SKM-1 (cell line): ENCODE results near the gene CRYBG2.
"Not testable (repeated sequence)": the region's sequence is repeated elsewhere in the genome, so short reads cannot be mapped to it uniquely, and the experiment has no call there.

Experiments
- DNase-seq: peaks from one replicate; lab custom pipeline; 2025; ENCODE audit not compliant: unreplicated experiment; lab: John Stamatoyannopoulos, UW

CRYBG2 gene, protein sequence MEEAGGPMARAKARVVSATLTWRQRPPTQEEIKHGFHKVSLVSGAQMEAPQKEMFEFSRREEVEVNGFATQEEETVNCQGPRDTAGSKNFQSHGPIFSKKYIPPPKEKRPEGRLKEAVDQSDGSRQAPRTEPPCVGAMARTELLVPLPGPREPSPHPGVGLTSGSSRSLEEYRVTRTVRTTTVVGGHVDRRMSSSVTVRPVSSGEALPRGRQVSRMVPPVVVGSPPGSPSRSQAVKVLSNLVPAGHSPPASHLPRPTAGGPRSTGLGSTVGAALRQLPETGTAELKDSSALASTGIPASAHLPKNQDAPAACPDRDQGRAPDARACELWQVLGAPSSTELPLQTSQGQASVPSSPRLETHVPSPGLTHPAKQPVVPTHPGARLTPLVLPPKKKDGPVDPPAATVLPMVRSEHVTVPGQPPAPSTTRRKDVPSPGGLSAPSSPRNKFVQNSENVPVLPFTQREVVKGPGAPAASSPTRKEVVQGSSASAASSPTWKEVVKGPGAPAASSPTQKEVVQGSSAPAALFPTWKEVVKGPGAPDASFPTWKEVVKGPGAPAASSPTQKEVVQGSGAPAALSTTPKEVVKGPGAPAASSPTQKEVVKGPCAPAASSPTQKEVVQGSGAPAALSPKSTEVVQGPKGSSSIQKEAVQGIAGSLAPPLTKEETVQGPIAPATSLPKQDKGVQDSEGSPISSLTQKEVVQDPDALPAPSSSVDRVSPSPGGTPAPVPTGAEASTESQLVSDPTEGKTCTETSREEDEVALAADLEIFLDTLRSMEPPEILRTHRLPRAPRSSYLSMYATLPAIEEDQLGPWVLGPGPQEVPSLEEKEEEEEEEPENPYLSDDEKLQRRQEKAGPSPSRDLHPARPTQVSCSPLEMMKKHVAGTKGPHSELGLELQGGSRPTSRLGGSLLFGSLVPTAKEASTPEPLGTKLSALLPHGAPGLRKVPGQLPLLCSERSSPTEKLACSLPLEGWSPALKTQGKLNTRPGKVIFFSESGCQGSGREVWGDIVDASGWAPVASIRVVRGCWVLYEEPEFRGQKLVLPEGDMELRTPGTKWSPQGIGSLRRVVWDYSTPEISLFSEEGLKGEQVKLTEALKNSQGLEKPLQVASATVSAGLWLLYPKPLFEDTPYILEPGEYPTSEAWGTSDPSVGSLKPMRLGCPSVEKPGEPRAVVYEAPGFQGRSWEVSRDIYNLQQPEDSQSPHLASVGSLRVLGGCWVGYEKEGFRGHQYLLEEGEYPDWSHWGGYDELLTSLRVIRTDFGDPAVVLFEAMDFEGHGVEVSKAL (N-terminal part only)

DNA sequence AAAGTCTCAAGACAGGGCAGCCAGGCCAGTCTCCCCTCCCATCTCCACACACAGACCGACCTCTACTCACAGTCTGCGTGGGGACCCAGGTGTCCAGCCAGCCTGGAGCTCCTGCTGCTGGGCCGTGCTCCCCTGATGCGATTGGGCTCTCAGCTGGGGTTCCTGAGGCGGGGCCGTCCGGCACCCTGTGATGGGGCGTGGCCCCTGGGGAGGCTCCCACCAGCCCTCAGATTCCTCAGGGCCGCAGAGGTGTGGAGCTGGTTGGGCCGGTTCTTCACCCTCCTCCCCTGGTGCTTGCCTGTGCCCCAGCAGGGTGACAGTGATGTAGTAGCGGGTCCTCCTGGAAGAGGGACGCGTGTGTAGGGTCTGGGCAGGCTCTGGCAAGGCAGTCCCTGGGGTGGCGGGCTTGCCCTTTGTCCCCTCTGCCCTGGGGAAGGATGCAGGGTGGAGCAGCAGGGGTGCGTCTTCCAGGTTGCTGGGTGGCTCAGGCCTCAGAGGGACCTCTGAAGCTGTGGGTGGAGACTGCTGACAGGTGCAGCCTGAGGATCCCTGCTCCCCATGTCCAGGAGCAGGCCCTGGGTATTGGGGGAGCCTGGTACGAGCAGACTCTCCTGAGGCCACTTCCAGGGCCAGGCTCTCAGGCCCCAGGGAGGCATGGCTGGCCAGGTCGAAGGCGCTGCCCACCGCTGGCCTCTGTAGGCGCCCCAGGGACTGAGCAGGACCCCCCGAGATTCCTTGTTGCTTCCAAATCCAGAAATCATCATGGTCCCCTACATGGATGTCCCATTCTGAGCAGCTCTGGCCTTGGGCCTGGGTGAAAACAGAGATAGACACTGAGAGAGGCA is at the start of gene CRYBG2:
Gene CRYBG2, minus strand, starts transcription at position 155 of the 845 bp plus-strand sequence. CDS start 7,473 bp downstream, outside the sequence.
- no peak for DNase-seq

DNA sequence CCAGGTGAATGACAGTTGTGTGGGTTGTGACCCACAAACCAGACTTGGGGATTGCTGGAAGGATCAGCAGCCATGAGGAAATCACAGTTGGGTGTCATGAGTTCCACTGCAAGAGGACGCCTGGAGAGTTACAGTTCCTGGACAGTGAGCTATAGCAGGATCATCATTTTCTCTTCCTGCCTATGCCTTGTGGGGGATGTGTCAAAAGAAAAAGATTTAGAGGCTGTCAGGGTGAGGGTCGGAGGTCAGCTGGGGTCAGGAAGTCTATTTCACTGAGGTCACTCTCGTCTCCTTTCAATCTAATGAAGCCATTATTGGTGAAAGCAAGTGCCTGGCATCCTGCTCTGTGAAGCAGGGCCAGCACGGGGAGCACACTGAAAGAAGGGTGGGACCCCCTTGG is 49.7 kb upstream of the CRYBG2 start:
- no peak for DNase-seq

DNA sequence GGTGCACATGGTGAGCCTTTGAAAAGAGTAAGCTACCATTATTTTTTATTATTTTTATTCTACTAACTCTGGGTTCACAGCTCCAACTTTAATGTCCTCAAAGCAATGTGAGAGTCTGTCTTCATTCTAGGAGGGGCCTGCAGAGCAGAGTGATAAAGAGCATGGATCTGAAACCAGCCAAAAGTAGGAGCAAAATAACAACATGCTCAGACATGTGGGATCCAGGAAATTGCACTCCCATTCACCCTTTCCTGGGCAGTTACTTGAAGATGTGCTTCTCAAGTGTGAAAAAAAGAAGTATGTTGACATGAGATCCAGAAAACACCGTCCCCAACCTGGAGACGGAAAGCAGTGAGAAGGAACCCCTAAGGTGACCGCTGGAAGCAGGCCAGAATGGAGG is 48.0 kb upstream of the CRYBG2 start:
- DNase-seq: no peak

DNA sequence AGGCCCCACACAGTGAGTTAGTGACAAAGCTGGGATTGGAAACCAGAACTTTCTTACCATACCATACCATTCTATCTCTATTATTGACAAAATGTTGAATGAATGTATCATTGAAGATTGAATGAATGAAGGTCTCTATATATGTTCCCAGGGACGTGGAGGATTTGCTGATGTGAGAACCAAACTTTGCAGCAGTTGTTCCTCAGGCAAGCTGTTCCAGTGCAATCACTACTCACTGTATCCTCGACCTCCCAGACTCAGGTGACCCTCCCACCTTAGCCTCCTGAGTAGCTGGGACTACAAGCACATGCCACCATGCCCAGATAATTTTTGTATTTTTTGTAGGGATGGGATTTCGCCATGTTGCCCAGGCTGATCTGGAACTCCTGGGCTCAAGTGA is 45.1 kb upstream of the CRYBG2 start:
- no peak for DNase-seq

DNA sequence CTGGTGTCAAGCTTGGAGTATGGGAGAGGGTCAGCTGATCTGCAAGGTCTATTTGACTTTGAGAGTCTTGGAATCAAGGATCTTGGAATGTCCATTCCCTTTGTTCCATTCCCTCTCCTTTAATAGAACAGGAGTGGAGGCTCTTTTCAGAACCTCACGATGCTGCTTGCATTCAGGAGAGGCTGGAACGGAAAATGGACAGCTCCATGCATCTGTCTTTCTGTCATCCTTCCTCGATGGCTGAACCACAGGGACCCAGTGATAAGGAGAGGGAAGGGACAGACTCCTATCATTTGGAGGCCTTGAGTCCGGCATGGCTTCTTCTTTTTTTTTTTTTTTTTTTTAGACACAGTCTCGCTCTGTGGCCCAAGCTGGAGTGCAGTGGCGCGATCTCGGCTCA is 41.8 kb upstream of the CRYBG2 start:
- no peak for DNase-seq

DNA sequence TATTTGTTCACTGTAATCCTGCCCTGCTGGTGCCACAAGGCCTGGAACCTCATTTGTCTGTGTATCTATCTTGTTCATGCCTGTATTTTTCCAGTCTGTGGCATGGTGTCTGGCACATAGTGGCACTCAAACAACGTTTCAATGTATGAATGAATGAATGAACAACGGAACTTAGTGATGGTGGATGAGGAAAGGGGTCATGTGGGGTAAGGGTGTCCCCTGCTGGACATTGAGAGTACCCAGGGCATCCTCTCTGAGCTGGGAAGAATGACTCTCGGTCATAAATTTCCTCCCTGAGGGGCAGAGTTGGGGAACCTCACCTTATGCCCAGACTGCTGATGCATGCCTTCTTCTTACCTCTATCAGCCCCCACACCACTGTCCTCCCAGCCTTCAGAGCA is 37.5 kb upstream of the CRYBG2 start:
- DNase-seq: peak; percentile 32

DNA sequence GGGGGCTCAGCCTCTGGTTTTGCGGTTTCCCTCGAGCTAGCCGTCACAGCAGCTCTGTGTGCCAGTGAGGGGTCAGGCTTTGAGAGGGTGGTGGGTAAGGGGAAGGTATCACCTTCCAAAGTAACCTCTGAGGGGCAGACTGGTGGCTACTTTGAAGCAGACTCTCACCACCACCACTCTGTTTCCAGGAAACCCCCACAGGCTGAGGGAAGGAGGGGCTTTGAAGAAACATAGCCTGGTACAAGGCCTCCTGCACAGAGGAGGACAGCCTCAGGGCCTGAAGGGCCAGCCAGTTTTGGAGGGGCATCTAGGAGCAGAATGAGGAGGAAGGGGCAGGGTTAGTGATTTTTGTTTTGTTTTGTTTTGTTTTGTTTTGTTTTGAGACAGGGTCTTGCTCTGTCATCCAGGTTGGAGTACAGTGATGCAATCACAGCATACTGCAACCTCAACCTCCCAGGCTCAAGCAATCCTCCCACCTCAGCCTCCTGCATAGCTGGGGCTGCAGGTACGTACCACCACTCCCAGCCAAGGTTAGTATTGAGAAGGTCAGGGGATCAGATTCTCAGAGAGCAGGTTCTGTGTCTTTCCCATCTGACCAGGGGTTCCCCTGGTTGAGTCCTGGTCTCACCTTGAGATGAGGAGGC is 35.8 kb upstream of the CRYBG2 start:
- DNase-seq: no peak

DNA sequence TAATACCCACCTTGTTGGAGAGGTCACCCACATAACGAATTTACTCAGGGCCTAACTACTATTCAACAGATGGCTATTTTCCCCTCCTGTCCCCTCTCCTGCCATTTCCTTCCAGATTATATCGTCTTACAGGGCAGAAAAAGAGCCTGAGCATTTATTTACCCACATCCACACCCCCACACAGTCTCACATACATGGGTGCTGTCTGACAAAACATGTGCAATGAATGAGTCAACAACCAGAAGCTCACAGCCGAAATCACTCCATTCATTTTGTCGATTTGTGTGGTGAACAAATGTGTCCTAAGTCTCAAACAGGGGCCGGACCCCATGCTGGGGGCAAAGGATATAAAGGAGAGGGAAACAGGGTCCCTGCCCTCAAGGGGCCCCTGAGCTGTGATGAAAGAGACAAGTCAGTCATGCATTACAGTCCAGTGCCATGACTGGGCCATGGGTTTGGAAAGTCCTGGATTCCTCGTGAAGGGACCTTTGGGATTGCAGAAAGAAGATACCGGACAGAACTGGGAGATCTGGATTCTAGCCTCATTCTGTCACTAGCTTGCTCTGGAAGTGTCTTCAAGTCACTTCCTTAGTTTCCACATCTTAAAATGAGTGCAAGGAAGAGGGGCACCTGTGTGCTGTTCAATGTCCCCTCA is 35.0 kb upstream of the CRYBG2 start:
- DNase-seq: no peak

DNA sequence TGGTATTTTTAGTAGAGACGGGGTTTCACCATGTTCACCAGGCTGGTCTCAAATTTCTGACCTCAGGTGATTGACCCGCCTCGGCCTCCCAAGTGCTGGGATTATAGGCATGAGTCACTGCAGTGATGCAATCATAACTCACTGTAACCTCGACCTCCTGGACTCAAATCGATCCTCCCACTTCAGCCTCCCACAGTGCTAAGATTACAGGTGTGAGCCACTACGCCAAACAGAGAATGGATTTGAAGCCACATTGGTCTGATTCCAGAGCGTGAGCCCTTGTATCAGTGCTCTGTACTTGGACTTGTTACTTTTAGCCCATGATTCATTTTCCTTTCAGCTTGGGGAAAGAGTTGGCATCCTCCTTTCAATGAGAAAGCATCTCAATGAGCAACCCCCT is 33.5 kb upstream of the CRYBG2 start:
- DNase-seq: no peak

DNA sequence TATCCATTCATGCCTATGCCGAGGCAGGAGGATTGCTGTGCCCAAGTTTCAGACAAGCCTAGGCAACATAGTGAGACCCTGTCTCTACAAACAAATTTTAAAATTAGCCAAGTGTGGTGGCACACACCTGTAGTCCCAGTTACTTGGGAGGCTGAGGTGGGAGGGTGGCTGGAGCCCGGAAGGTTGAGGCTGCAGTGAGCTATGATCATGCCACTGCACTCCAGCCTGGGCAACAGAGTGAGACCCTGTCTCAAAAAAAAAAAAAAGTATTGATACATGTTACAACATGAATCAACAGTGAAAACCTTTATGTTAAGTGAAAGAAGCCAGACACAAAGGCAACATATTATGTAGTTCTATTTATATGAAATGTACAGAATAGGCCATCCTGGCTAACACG is 31.1 kb upstream of the CRYBG2 start:
- DNase-seq: not testable (repeated sequence)

DNA sequence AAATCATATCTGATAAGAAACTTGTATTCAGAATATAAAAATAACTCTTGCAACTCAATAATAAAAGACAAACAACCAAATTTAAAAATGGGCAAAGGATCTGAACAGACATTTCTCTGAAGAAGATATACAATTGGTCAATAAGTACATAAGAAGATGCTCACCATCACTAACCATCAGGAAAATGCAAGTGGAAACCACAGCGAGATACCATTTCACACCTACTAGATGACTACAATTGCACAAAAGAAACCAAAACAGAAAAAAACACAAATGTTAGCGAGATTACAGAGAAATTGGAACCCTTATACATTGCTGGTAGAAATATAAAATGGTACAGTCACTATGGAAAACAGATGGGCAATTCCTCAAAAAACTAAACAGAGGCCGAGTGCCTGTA is 30.1 kb upstream of the CRYBG2 start:
- DNase-seq: no peak

DNA sequence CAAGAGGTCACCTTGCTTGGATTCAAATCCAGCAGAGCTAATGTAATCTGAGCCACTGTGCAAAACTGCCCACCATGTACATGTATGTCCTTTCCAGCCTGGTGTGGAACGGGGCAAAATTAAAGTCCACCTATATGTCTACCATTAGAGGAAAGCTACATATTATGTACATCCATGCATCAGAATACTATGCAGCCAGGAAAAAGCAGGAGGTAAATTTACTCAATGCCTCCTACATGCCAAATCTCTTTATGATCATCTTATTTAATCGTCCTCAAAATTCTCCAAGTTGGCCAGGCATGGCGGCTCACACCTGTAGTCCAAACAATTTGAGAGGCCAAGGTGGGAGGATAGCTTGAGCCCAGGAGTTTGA is 24.9 kb upstream of the CRYBG2 start:
- no peak for DNase-seq

DNA sequence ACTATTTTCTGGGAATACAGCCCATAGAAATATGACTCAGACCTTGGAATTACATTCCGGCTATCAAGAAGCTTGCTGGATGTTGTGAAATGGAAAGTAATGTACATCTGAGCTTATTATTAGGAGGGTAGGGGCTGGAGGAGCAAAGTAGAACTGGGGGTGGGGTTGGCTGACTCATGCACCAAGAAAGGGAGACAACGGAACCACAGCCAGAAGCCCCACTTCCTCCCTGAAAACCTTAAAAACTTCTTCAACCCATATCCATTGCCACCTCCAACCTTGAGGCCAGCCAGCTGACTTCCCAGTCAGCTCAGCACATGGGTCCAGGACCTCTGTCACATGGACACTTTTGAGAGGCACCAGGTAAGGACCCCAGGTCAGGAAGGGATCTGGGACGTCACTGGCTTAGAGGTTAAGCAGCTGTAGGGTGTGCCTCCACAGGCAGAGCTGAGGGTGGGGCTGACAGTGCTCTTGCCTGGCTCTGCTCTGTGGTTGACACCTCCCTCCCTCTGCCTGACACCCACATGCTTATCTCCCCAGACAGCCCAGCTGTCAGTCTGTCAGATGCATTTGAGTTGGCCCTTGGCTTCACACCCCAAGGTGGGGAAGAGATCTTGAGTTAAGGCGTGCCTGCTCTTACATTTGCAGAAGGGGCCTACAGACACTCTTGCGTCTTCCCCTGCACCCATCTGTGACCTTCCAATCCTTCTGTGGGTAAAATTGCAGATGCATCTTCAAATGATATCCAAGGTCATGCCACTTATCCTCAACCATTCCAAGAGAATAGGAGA is 24.4 kb upstream of the CRYBG2 start:
- DNase-seq: peak; percentile 66

DNA sequence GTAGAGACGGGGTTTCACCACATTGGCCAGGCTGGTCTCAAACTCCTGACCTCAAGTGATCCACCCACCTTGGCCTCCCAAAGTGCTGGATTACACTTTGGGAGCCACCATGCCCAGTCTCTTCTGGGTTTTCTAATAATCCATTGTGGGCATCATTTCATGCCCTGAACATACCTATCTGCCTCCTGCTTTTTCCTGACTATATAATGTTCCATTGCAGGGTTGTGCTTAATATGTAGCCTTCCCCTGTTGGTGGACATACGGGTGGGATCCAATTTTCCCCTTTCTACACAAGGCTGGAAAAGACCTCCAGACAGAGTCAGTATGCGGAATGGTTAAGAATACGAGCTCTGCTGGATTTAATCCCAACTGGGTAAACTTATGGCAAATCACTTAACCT is 22.1 kb upstream of the CRYBG2 start:
- no peak for DNase-seq

DNA sequence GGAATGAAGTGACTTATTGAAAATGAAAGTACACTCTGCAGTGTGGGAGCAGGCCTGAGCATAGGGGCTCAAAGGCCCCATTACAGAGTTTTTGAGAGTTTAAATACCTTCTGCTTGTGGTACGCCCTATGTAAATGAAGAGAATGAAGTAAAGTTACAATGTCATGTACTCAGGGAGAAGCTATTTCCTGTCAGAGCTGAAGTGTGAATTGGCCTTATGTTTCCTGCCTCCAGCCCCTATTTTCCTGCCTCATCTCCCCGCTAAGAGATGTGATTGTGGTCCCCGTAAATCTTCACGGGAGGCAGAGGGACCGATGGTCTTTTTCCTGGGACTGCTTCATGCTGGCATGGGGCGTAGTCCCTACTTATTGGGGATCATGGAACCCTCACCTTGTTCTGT is 21.2 kb upstream of the CRYBG2 start:
- DNase-seq: no peak

DNA sequence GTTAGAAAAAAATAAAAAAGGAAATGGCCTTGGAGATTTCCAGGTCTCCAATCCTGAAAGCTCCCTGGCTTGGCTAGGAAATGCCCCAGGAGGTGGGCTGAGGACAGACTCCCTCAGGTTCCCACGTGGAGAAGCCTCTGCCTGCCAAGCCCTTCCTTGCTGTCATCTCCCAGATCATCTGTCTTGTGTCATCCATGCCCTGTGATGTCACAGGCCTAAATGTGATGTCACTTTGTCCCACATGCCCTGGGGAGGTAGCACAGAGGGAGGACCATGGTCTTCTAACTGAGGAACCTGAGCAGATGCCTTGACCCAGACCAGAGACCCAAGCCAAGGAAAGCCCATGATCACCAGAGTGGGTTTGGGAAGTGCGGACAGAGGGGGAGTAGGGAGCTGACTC is 20.4 kb upstream of the CRYBG2 start:
- not testable (repeated sequence) for DNase-seq

DNA sequence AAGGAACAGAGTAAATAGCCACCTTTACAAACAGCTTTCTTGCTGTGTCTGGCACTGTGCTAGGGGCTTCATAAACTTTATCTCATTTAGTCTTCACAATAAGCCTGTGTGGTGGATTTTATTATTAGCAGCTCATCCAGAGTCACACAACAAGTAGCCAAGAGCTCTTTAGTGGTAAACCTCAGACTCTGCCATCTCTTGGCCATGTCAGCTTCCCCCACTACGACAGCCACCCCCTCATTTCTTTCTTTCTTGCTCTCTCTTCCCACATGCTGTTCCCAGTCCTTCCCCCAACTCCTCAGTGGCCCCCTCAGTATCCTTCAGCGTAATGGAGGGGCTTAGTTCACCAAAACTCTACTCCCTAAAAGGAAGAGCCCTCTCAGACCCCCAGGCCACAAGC is 19.9 kb upstream of the CRYBG2 start:
- no peak for DNase-seq

DNA sequence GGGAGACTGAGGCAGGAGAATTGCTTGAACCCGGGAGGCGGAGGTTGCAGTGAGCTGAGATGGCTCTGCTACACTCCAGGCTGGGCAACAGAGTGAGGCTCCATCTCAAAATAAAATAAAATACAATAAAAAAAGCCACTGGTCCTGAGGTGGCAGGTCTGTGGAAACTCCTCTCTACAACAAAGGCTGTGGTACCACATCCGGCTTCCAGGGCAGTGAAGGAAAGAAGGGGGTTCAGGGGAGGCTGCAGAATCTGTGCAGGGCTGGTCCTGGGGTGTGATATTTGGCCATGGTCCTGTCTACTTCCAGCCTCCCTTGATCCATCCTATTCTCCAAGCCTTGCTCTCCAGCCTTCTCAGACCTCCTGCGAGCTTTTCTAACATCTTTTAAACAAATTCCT is 19.4 kb upstream of the CRYBG2 start:
- DNase-seq: no peak

DNA sequence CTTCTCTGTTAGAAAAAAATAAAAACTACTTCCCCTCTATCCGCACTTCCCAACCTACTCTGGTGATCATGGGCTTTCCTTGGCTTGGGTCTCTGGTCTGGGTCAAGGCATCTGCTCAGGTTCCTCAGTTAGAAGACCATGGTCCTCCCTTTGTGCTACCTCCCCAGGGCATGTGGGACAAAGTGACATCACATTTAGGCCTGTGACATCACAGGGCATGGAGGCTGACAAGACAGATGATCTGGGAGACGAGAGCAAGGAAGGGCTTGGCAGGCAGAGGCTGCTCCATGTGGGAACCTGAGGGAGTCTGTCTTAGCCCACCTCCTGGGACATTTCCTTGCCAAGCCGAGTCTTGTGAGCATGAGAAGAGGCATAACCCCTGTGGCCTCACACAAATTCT is 18.7 kb upstream of the CRYBG2 start, which contains the start of gene ZNF683:
Gene ZNF683, minus strand, starts transcription at position 140 of the 400 bp plus-strand sequence. CDS start 4,179 bp downstream, outside the sequence.
- DNase-seq: not testable (repeated sequence)
